BLaER1 treated with 17β-estradiol and CSF1 and Interleukin-3, amounts not matched to agents 10 nM and 100 nM (cell line): ENCODE results near the gene AQP2.
A peak's percentile ranks its signal among the peaks of the same experiment; 100 is the strongest.

ENCODE experiments used
- H3K27ac ChIP-seq, 11 experiments: shearing (Covaris generic); formaldehyde crosslinking; 2 replicates each; pipeline ENCODE4 v1.8.1; 2022
- H3K27me3 ChIP-seq, 11 experiments: shearing (Covaris generic); formaldehyde crosslinking; 2 replicates each; pipeline ENCODE4 v1.8.1; 2022
- H3K36me3 ChIP-seq, 11 experiments: shearing (Covaris generic); formaldehyde crosslinking; 2 replicates each; pipeline ENCODE4 v1.8.1; 2022
- H3K4me1 ChIP-seq, 10 experiments: shearing (Covaris generic); formaldehyde crosslinking; 2 replicates each; pipeline ENCODE4 v1.8.1; 2022
- H3K4me2 ChIP-seq, 11 experiments: shearing (Covaris generic); formaldehyde crosslinking; 2 replicates each; pipeline ENCODE4 v1.8.1; 2022
- H3K4me3 ChIP-seq, 10 experiments: shearing (Covaris generic); formaldehyde crosslinking; 2 replicates each; pipeline ENCODE4 v1.8.1; 2022
- H3K9ac ChIP-seq, 11 experiments: shearing (Covaris generic); formaldehyde crosslinking; 2 replicates each; pipeline ENCODE4 v1.8.1; 2022
- H3K9me3 ChIP-seq, 11 experiments: shearing (Covaris generic); formaldehyde crosslinking; replicated peaks in 1 of 11; 2 replicates each; pipeline ENCODE4 v1.8.1; 2022
- H4K20me1 ChIP-seq, 11 experiments: shearing (Covaris generic); formaldehyde crosslinking; 2 replicates each; pipeline ENCODE4 v1.8.1; 2022
- Cebpa-rat ChIP-seq, 11 experiments: shearing (Covaris generic); IDR thresholded peaks; 2 replicates each; pipeline ENCODE4 v1.8.1; 2022

Gene AQP2, protein sequence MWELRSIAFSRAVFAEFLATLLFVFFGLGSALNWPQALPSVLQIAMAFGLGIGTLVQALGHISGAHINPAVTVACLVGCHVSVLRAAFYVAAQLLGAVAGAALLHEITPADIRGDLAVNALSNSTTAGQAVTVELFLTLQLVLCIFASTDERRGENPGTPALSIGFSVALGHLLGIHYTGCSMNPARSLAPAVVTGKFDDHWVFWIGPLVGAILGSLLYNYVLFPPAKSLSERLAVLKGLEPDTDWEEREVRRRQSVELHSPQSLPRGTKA

DNA sequence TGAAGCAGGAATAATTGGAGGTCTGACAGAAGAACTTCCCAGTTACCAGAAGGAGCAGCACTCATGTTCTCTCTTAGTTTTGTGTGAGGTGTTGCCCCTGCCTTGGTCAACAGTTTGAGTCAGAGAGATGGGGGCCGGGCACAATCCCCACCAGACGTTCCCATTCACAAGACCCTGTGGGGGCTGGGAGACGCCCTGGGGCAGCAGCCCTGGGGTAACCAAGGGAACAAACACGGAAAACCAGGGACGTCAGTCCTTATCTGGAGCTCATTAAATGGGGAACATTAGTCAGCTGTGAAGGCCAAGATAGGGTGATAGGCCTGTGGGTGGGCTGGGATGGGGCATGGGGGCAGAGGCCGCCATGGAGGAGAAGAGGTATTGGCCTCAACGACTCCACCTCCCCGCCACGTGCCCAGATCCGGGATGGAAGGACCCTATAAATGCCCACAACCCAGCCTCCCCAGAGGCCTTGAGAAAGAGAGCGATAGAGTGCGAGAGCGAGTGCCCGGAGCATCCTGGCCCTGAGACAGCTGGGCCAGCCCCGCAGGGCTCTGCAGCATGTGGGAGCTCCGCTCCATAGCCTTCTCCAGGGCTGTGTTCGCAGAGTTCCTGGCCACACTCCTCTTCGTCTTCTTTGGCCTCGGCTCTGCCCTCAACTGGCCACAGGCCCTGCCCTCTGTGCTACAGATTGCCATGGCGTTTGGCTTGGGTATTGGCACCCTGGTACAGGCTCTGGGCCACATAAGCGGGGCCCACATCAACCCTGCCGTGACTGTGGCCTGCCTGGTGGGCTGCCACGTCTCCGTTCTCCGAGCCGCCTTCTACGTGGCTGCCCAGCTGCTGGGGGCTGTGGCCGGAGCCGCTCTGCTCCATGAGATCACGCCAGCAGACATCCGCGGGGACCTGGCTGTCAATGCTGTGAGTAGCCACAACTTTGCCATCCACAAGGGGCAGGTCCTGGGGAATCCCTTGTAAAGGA lies at the start of gene AQP2:
AQP2 (plus strand) TSS at position 465 of the 979 bp plus-strand sequence; CDS start at position 559, 94 bp downstream.
- no peaks in the 10 kb centered on the region for H3K9me3 ChIP-seq
- H3K27me3 ChIP-seq, result peaks cover 24 to 33% (median 28%) of the 10 kb centered on the region in 11 experiments
- H3K4me2 ChIP-seq, result peak within 1 kb of the TSS; percentile 41 to 87 (median 66)
- H3K36me3 ChIP-seq, result no peaks in the 10 kb centered on the region
- H3K4me3 ChIP-seq, result no peak within 1 kb of the TSS
- H3K27ac ChIP-seq, result no peak within 1 kb of the TSS
- peak within 1 kb of the TSS in 2 of 11 experiments; percentile 4 to 25; a peak in 1 of 22 replicates for H3K9ac ChIP-seq
- peaks cover 0 to 19% (median 0%) of the 10 kb centered on the region in 11 experiments; a peak in 7 of 22 replicates for H4K20me1 ChIP-seq
- H3K4me1 ChIP-seq, result peaks cover 35 to 57% (median 47%) of the 10 kb centered on the region in 10 experiments
- TF ChIP-seq Cebpa-rat (IDR thresholded peaks at IDR 0.05), result no peak

DNA sequence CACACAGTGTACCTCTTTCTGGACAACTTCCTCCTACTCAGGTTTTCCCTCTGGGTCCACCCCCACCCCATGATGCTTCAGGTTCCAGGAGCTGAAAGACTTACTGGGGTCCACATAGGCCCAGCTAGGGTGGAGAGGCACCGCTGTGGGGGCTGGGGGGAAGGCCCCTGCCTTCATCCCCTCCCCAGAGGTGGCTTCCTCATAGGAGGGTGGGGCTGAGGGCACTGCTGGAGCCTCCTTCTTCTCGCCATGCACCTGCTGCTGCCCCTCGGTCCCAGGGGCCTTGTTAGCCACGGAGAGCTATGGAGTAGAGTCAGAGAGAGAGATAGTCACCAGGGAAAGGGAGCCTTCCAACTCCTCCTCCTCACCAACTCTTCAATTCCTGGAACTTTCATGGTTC lies 49.5 kb upstream of the AQP2 start:
- Histone ChIP-seq H3K4me1 (peaks cover 16 to 63% (median 44%) of the 10 kb centered on the region in 10 experiments), H3K4me2 (peak overlapping the region in 7 of 11 experiments; percentile 2 to 52 (median 29); a peak in 10 of 22 replicates), H3K27me3 (peaks cover 0 to 7% (median 0%) of the 10 kb centered on the region in 11 experiments; a peak in 2 of 22 replicates), H3K27ac (no peak overlapping the region), H3K4me3 (no peak overlapping the region), H3K9me3 (no peaks in the 10 kb centered on the region), H3K36me3 (no peaks in the 10 kb centered on the region), H4K20me1 (peaks cover 0 to 5% (median 0%) of the 10 kb centered on the region in 11 experiments; a peak in 2 of 22 replicates), H3K9ac (no peak overlapping the region)
- no peak for TF ChIP-seq Cebpa-rat (IDR thresholded peaks at IDR 0.05)

DNA sequence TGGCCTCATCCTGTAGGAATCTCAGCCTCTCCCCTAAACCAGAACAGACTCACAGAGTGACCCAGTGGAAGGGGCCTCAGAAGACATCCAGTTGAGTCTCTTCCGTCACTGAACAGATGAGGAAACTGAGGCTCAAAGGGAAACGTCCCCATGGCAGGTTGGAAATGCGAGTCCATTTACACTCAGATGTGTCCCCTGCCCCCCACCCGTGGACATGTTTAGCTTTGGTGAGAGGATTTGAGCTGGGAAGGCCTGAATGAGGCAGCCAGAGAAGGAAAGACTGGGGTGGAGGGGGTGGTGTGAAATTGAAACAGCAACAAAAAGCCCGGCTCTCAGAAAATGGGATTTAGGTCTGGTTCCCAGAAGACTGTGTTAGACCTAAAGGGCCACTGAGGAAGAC lies 48.6 kb upstream of the AQP2 start:
- Histone ChIP-seq H4K20me1 (peaks cover 0 to 5% (median 0%) of the 10 kb centered on the region in 11 experiments; a peak in 2 of 22 replicates), H3K4me2 (peak overlapping the region in 3 of 11 experiments; percentile 47 to 52 (median 51); a peak in 1 of 22 replicates), H3K9ac (no peak overlapping the region), H3K27me3 (peaks cover 0 to 7% (median 0%) of the 10 kb centered on the region in 11 experiments; a peak in 2 of 22 replicates), H3K4me3 (no peak overlapping the region), H3K9me3 (no peaks in the 10 kb centered on the region), H3K36me3 (no peaks in the 10 kb centered on the region), H3K27ac (no peak overlapping the region), H3K4me1 (peaks cover 16 to 53% (median 34%) of the 10 kb centered on the region in 10 experiments)
- TF ChIP-seq Cebpa-rat (IDR thresholded peaks at IDR 0.05), result no peak

DNA sequence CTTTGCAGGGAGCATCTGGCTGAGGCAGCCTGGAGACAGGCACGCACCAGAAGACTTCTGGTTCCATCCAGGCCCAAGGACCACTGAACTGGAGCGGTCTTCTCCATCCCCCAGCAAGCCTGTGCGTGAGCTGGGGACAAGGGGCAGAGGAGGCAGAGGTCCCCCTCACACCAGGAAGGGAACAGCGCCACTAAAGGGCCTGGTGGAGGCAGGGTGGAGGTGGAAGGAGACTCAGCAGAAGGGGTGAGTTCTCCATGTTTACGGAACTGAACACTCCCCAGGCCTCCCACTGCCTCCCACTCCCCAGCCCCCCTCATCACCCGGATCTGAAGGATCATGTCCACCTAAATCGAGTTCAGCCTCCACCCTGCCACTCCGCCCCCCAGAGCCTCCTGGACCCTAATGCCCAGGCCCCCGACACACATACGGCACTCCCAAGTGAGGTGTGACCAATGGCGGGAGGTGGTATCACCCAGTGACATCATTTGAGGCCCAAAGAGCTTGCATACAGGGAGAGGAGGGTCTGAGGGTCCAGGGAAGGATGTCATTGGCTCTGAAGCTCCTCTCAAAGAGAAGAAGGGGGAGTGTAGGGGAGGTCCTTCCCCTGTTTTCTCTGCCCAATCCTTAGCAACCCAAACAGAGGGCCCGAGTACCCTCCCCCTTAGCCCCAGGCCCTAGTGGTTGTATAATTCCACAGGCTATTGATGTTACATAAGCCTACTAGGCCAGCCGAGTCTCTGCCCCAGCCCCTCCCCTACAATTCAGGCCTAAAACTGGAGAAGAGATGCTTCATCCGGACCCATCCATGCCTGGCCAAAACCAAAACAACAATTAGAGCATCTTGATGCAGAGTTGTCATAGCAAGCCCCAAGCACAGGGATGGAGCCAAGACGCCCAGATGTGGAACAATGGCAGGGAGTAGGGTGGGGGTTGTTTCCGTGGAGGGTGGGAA lies 47.9 kb upstream of the AQP2 start:
- TF ChIP-seq Cebpa-rat (IDR thresholded peaks at IDR 0.05), result no peak
- no peaks in the 10 kb centered on the region for H3K36me3 ChIP-seq
- H3K4me2 ChIP-seq, result peak overlapping the region; percentile 78 to 99 (median 86); a peak in 17 of 22 replicates
- no peaks in the 10 kb centered on the region for H3K9me3 ChIP-seq
- H3K9ac ChIP-seq, result no peak overlapping the region
- 0 out of 22 replicates have a peak overlapping the region, but pooled peaks of 2 of the 11 experiments have one; percentile 1 to 24 for H3K27ac ChIP-seq
- H3K4me3 ChIP-seq, result no peak overlapping the region
- peaks cover 0 to 5% (median 0%) of the 10 kb centered on the region in 11 experiments; a peak in 2 of 22 replicates for H4K20me1 ChIP-seq
- peaks cover 0 to 7% (median 0%) of the 10 kb centered on the region in 11 experiments; a peak in 2 of 22 replicates for H3K27me3 ChIP-seq
- peaks cover 16 to 49% (median 31%) of the 10 kb centered on the region in 10 experiments for H3K4me1 ChIP-seq

DNA sequence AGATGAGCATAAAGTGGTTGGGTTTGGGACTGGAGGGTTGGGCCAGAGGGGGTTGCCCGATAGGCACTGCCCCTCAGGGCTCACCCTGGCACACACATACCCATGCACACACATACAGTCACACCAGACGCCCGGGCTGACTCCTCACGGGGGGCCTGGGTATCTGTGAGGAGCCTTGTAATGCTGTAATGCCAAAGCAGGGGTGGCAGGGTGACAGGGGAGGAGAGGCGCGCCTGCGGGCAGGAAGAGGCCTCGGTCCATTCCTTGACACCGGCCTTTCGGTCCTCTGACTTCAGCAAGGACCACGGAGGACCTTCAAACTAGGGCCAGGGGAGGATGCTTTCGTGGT lies 47.2 kb upstream of the AQP2 start:
- H3K4me2 ChIP-seq, result peak overlapping the region; percentile 78 to 99 (median 86)
- no peak for TF ChIP-seq Cebpa-rat (IDR thresholded peaks at IDR 0.05)
- peaks cover 0 to 7% (median 0%) of the 10 kb centered on the region in 11 experiments; a peak in 2 of 22 replicates for H3K27me3 ChIP-seq
- H3K4me3 ChIP-seq, result peak overlapping the region in 8 of 10 experiments; percentile 28 to 63 (median 44); a peak in 12 of 20 replicates
- peak overlapping the region in 6 of 11 experiments; percentile 3 to 57 (median 40); a peak in 4 of 22 replicates for H3K9ac ChIP-seq
- no peaks in the 10 kb centered on the region for H3K9me3 ChIP-seq
- peaks cover 0 to 5% (median 0%) of the 10 kb centered on the region in 11 experiments; a peak in 2 of 22 replicates for H4K20me1 ChIP-seq
- H3K4me1 ChIP-seq, result peaks cover 16 to 49% (median 31%) of the 10 kb centered on the region in 10 experiments
- peak overlapping the region in 2 of 11 experiments; percentile 1 to 24; a peak in 1 of 22 replicates for H3K27ac ChIP-seq
- no peaks in the 10 kb centered on the region for H3K36me3 ChIP-seq

DNA sequence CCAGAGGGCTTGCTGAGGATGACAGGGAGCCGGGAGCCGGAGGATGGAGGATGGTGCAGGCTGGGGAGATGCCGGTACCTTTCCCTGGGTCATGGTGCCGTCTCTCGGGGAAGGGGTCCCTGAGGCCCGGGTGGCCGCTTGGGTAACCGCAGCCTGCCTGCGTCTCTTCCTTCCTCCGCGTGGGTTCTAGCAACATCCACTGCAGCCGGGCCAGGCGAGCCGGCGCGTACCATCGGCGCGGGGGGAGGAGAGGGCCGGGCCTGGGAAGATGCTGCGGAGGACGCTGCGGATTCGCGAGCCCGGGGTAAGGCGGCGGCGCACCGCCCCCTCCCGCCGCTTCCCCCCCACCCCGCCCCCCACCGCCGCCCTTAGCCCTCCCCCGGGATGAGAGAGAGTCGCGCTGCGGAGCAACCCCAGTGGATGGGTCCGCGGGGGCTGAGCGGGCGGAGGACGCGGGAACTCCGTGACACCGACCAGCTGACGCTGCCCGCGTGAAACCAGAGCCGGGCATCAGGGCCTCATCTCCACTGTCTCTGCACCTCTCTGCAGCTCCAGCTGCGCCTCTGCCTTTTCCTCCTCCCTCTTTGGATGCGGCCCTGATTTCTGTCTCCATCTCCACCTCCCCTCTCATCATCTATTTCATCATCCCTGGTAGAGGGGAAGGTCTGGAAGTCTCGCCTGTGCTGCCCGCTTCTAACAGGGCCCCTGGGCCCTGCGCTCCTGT lies 46.7 kb upstream of the AQP2 start, which contains the start of gene FAIM2:
FAIM2 (minus strand) TSS at position 201 of the 724 bp plus-strand sequence; CDS start at position 93, 108 bp downstream.
- peaks cover 19 to 49% (median 31%) of the 10 kb centered on the region in 10 experiments for H3K4me1 ChIP-seq
- peak within 1 kb of the TSS; percentile 28 to 63 (median 50); a peak in 19 of 20 replicates for H3K4me3 ChIP-seq
- peak within 1 kb of the TSS in 10 of 11 experiments; percentile 3 to 74 (median 49); a peak in 17 of 22 replicates for H3K9ac ChIP-seq
- H3K9me3 ChIP-seq, result no peaks in the 10 kb centered on the region
- peak within 1 kb of the TSS; percentile 78 to 99 (median 90) for H3K4me2 ChIP-seq
- H3K27ac ChIP-seq, result peak within 1 kb of the TSS in 6 of 11 experiments; percentile 6 to 56 (median 34); a peak in 10 of 22 replicates
- no peaks in the 10 kb centered on the region for H3K36me3 ChIP-seq
- H4K20me1 ChIP-seq, result peaks cover 0 to 5% (median 0%) of the 10 kb centered on the region in 11 experiments; a peak in 2 of 22 replicates
- peaks cover 0 to 7% (median 0%) of the 10 kb centered on the region in 11 experiments; a peak in 2 of 22 replicates for H3K27me3 ChIP-seq
- peak in 2 of 11 experiments; percentile 25 to 69; a peak in 3 of 22 replicates for TF ChIP-seq Cebpa-rat (IDR thresholded peaks at IDR 0.05)

DNA sequence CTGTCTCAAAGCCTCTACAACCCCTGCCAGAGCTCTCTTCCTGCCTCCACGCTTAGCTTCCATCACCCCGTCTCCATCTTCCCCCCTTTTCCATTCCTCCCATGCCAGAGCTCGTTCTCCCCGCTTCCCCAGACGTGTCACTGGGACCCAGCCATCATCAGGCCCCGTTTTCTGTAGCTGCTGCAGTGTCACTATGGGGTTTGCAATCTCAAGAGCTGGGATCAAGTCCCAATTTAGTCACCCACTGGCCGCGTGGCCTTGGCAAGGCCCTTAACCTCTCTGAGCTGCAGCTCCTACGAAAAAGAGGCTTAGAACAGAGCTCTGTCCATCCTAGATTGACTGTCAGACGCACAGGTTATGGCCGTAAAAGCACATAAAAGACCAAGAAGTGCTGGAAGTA lies 45.9 kb upstream of the AQP2 start:
- TF ChIP-seq Cebpa-rat (IDR thresholded peaks at IDR 0.05), result no peak

More for the DNA sequence above, 45.9 kb upstream of the AQP2 start:
- Histone ChIP-seq H3K4me1 (peaks cover 27 to 49% (median 35%) of the 10 kb centered on the region in 10 experiments), H3K9me3 (no peaks in the 10 kb centered on the region), H3K9ac (peak overlapping the region in 9 of 11 experiments; percentile 3 to 74 (median 51); a peak in 16 of 22 replicates), H3K27ac (peak overlapping the region in 6 of 11 experiments; percentile 6 to 56 (median 34); a peak in 10 of 22 replicates), H3K36me3 (no peaks in the 10 kb centered on the region), H3K4me2 (peak overlapping the region; percentile 78 to 99 (median 90)), H3K4me3 (peak overlapping the region in 9 of 10 experiments; percentile 33 to 63 (median 51); a peak in 16 of 20 replicates), H4K20me1 (peaks cover 0 to 5% (median 0%) of the 10 kb centered on the region in 11 experiments; a peak in 2 of 22 replicates), H3K27me3 (peaks cover 0 to 7% (median 0%) of the 10 kb centered on the region in 11 experiments; a peak in 2 of 22 replicates)
